ENCODE measurements around the gene SF1. TPM values are rescaled to one million over a fixed set of nuclear protein-coding genes. Genes with fewer than 3 reads are reported as not detected.

SF1 gene
- total and polyA plus RNA-seq, 2 donors (not counting 3 experiments of a cell fraction or from before 2014, with no cell fraction given) = 95.0 to 342 TPM

GRCh38 chr11:64777449-64778222, 706 bp downstream of the SF1 start:
- peak; percentile 85 for DNase-seq (ENCODE audit: low read depth, low spot score)
- Histone ChIP-seq H3K27me3 (ENCODE audit: control insufficient read depth in 2 of 2, insufficient read depth in 2 of 2, low read length in 2 of 2) (no peaks in the 10 kb centered on the region), H3K9me3 (replicated peaks; ENCODE audit: control insufficient read depth, insufficient read depth, low read length) (no peaks in the 10 kb centered on the region), H3K4me1 (ENCODE audit: control insufficient read depth, extremely low read depth, insufficient read depth, low read length) (peaks cover 31% of the 10 kb centered on the region), H3K4me3 (replicated peaks in 1 of 3; ENCODE audit: insufficient read depth in 1 of 3, low read depth in 1 of 3, low read length in 3 of 3) (peak overlapping the region; percentile 7 to 85 (median 75)), H3K9me1 (replicated peaks; ENCODE audit: control insufficient read depth, extremely low read depth, insufficient read depth, low read length) (no peaks in the 10 kb centered on the region), H3K79me2 (ENCODE audit: control insufficient read depth, insufficient read depth, low read length) (peaks cover 50% of the 10 kb centered on the region), H3K9ac (replicated peaks; ENCODE audit: extremely low read depth, insufficient read depth, low read length) (peak overlapping the region; percentile 91), H3K27ac (ENCODE audit: insufficient read depth, low read depth, low read length) (peak overlapping the region; percentile 79), H3K36me3 (ENCODE audit: control insufficient read depth in 2 of 2, extremely low read depth in 1 of 2, insufficient read depth in 2 of 2, low read length in 2 of 2) (peaks cover 21 to 28% of the 10 kb centered on the region in 2 experiments), H3K4me2 (ENCODE audit: insufficient read depth, low read length) (peak overlapping the region; percentile 91), H4K20me1 (replicated peaks; ENCODE audit: control insufficient read depth, extremely low read depth, insufficient read depth, low read length) (peaks cover 18% of the 10 kb centered on the region), H2AFZ (ENCODE audit: low read depth, low read length) (no peak overlapping the region)
- ChIA-PET POLR2A (interaction anchor here (0.5 kb wide), 1 partner anchor 20 kb away, joined by 3 read pairs; no protein-coding TSS in a partner anchor), CTCF (interaction anchor here (0.8 to 1.4 kb wide), 2 partner anchors 13 to 14 kb away, joined by 3 to 6 read pairs; no protein-coding TSS in a partner anchor)
- intact Hi-C loops (cut with micrococcal nuclease) = loop anchor here (1.0 to 2.0 kb wide), 3 partner anchors 25 to 509 kb away; partner anchors contain the start of gene MAP4K2
- TF ChIP-seq CTCF (IDR thresholded peaks at IDR 0.05; ENCODE audit: extremely low read depth in 1 of 2, insufficient read depth in 1 of 2, low read depth in 1 of 2, low read length in 2 of 2) (no peak), POLR2AphosphoS5 (IDR thresholded peaks at IDR 0.05; ENCODE audit: insufficient read depth, low read depth, low read length) (peak; percentile 54), EZH2 (IDR thresholded peaks at IDR 0.05; ENCODE audit: borderline replicate concordance, low read depth, low read length, severe bottlenecking) (no peak), FOS (IDR thresholded peaks at IDR 0.05; ENCODE audit: borderline replicate concordance, insufficient read depth, low read length) (no peak), POLR2A (IDR thresholded peaks at IDR 0.05; ENCODE audit: low read depth, low read length) (peak; percentile 58)
- dilution Hi-C loops (cut with MboI; ENCODE audit: extremely low pct_ligation_motif_present, low sequenced_read_pairs) = no loop called here
- FAIRE-seq = no peak
- BruUV-seq (replicated peaks) = no TSS peak

All from endothelial cell of umbilical vein (primary cell).